Activated B cell treated with CpG ODN at 0.5 μM for 24 hours (primary cell): ENCODE measurements around the gene ITGAE. TPM values are rescaled to one million over a fixed set of nuclear protein-coding genes. Genes with fewer than 3 reads are reported as not detected.

Source experiments
- ATAC-seq: fragments of 200-7000 bp; cut with Tn5 transposase; one replicate; pipeline ENCODE4 v1.10.0; 2021; ENCODE audit warnings: low read depth, mild to moderate bottlenecking, moderate library complexity
- CTCF ChIA-PET: fragments of 350-600 bp; sonication (Branson Sonifier 250); formaldehyde crosslinking; loops from one replicate; lab custom pipeline; 2021; ENCODE audit warnings: antibody characterized with exemption; lab: Charles Lee
- POLR2A ChIA-PET: fragments of 350-600 bp; sonication (Branson Sonifier 250); formaldehyde crosslinking; loops from one replicate; lab custom pipeline; 2021; ENCODE audit warnings: antibody characterized with exemption; lab: Charles Lee
- DNase-seq: peaks from one replicate; pipeline ENCODE4 v3.0.0; 2022
- H3K27ac Mint-ChIP-seq: one replicate; pipeline ENCODE4 v1.8.0; 2020; ENCODE audit warnings: mixed read lengths
- H3K27me3 Mint-ChIP-seq: one replicate; pipeline ENCODE4 v1.8.0; 2021; ENCODE audit warnings: mixed read lengths
- H3K36me3 Mint-ChIP-seq: one replicate; pipeline ENCODE4 v1.8.0; 2021; ENCODE audit warnings: low read depth, mixed read lengths
- H3K4me1 Mint-ChIP-seq: one replicate; pipeline ENCODE4 v1.8.0; 2021; ENCODE audit warnings: mixed read lengths
- H3K4me3 Mint-ChIP-seq: one replicate; pipeline ENCODE4 v1.8.0; 2020; ENCODE audit warnings: mild to moderate bottlenecking, mixed read lengths
- H3K9me3 Mint-ChIP-seq: one replicate; pipeline ENCODE4 v1.8.0; 2020; ENCODE audit warnings: mixed read lengths
- CTCF ChIP-seq: fragments of 200-600 bp; IDR thresholded peaks from one replicate; pipeline ENCODE4 v1.8.0; 2022; ENCODE audit warnings: antibody characterized with exemption, mild to moderate bottlenecking
- intact Hi-C: fragments of 100-400 bp; cut with micrococcal nuclease; formaldehyde crosslinking; loops from one replicate; pipeline ENCODE4 v1.15.1; 2024
- total RNA-seq: library from RNA; stranded (reverse); gene quantifications from 2 replicates; pipeline ENCODE4 v1.2.3, GENCODE V29; 2022

Gene ITGAE
- total RNA-seq, 1 donor from 2014 or later: 45.3 TPM

GRCh38 chr17:3805581-3805980 is 4.6 kb upstream of the ITGAE start:
- H3K4me3 Mint-ChIP-seq: no peak overlapping the region
- no peaks in the 10 kb centered on the region for H3K27me3 Mint-ChIP-seq
- no peaks in the 10 kb centered on the region for H3K9me3 Mint-ChIP-seq
- ATAC-seq: no peak
- peak overlapping the region; percentile 86 for H3K27ac Mint-ChIP-seq
- CTCF ChIA-PET: interaction anchor here (2.1 kb wide), 1 partner anchor 68 kb away, joined by 13 read pairs; no protein-coding TSS in a partner anchor
- intact Hi-C loops: loop anchor here (2.0 kb wide), 1 partner anchor 13 kb away; no protein-coding TSS in a partner anchor
- peaks cover 34% of the 10 kb centered on the region for H3K36me3 Mint-ChIP-seq
- DNase-seq: no peak
- peaks cover 45% of the 10 kb centered on the region for H3K4me1 Mint-ChIP-seq
- POLR2A ChIA-PET: interaction anchor here (0.5 to 0.6 kb wide), 2 partner anchors 94 to 183 kb away, joined by 5 to 9 read pairs; no protein-coding TSS in a partner anchor
- TF ChIP-seq CTCF: no peak

GRCh38 chr17:3804503-3804931 is 3.5 kb upstream of the ITGAE start:
- peak; percentile 92 for ATAC-seq
- CTCF ChIA-PET: interaction anchor here (2.1 kb wide), 1 partner anchor 67 kb away, joined by 13 read pairs; no protein-coding TSS in a partner anchor
- POLR2A ChIA-PET: interaction anchor here (0.5 to 1.7 kb wide), 9 partner anchors 8 to 121 kb away, joined by 3 to 14 read pairs (median 5); no protein-coding TSS in a partner anchor

DNA sequence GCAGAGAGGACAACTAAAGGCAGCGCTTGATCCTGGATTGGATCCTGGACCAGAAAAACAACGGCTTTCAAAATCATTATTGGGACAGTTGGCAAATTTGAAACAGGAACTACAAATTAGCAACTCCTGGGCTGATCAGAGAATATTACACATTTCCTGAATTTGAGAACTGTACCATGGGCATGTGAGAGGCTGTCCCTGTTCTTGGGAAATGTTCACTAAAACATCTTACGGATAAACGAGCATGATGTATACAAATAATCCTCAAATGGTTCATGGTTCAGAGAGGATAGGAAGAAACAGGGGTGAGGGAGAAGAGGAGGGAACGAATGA is 2.3 kb upstream of the ITGAE start:
- CTCF ChIA-PET: interaction anchor here (2.1 kb wide), 1 partner anchor 66 kb away, joined by 13 read pairs; no protein-coding TSS in a partner anchor

More at GRCh38 chr17:3804503-3804931, 3.5 kb upstream of the ITGAE start:
- intact Hi-C loops: loop anchor here (1.0 to 2.0 kb wide), 2 partner anchors 8 to 14 kb away; no protein-coding TSS in a partner anchor
- Mint-ChIP-seq H3K27me3 (no peaks in the 10 kb centered on the region), H3K9me3 (no peaks in the 10 kb centered on the region), H3K36me3 (peaks cover 28% of the 10 kb centered on the region), H3K4me3 (peak overlapping the region; percentile 69), H3K27ac (peak overlapping the region; percentile 86), H3K4me1 (peaks cover 45% of the 10 kb centered on the region)
- no peak for TF ChIP-seq CTCF
- no peak for DNase-seq

DNA sequence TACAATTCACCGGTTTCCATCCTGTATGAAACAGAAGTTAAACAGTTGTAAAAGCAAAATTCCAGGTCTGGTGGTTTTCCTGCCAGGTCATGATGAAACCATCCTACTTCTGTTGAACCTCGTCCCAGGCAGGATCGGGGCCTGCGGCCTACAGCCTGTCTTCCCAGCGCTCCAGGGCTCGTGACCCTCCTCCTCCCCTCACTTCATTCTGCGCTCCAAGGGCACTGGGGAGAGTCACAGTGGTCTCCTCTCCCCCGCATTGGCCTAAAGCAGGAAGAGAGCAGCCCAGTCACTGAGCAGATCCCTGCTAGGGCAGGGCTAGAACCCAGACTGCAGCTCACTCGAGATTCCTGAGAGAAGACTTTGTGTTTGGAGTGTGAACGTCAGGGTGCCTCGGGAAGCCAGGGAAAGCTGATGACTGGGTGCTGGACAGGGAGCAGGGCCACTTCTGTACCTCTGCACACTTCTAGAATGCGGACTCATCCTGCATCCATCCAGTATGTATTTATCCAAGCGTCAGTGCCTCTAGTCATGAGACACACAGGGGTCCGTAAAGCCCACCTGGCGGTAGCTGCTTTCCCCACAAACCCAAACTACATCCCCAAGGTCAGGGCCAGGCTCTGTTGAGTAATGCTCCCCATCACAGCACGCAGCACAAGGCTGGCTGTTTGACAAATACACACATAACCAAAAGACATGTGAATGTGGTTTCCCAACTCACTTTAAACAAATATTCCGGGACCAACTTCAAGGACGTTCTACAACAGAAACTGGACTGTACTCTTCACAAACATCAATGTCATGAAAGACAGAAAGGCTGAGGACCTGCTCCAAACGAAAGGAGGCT is 1.7 kb upstream of the ITGAE start:
- DNase-seq: no peak
- no peak for TF ChIP-seq CTCF
- Mint-ChIP-seq H3K27me3 (no peaks in the 10 kb centered on the region), H3K36me3 (peaks cover 16% of the 10 kb centered on the region), H3K9me3 (no peaks in the 10 kb centered on the region), H3K27ac (peak overlapping the region; percentile 57), H3K4me3 (no peak overlapping the region), H3K4me1 (peaks cover 54% of the 10 kb centered on the region)
- ChIA-PET CTCF (no interaction called here), POLR2A (no interaction called here)
- intact Hi-C loops: no loop called here
- no peak for ATAC-seq

More for the DNA sequence above, 2.3 kb upstream of the ITGAE start:
- Mint-ChIP-seq H3K4me3 (no peak overlapping the region), H3K9me3 (no peaks in the 10 kb centered on the region), H3K27ac (peak overlapping the region; percentile 57), H3K27me3 (no peaks in the 10 kb centered on the region), H3K36me3 (peaks cover 22% of the 10 kb centered on the region), H3K4me1 (peaks cover 51% of the 10 kb centered on the region)
- ATAC-seq (no peak), DNase-seq (no peak)
- POLR2A ChIA-PET: interaction anchor here (1.1 to 1.7 kb wide), 3 partner anchors 15 to 109 kb away, joined by 3 to 5 read pairs (median 4); no protein-coding TSS in a partner anchor
- intact Hi-C loops: no loop called here
- no peak for TF ChIP-seq CTCF

GRCh38 chr17:3801792-3802191 is 804 bp upstream of the ITGAE start:
- DNase-seq: no peak
- intact Hi-C loops: no loop called here
- ChIA-PET POLR2A (interaction anchor here (1.0 kb wide), 1 partner anchor 342 kb away, joined by 3 read pairs; the partner anchor contains the start of genes CYB5D2 and ZZEF1), CTCF (interaction anchor here (0.5 to 1.0 kb wide), 2 partner anchors 26 to 132 kb away, joined by 3 read pairs; no protein-coding TSS in a partner anchor)
- Mint-ChIP-seq H3K9me3 (no peaks in the 10 kb centered on the region), H3K27ac (no peak overlapping the region), H3K27me3 (no peaks in the 10 kb centered on the region), H3K4me3 (no peak overlapping the region), H3K36me3 (peaks cover 8% of the 10 kb centered on the region), H3K4me1 (peaks cover 61% of the 10 kb centered on the region)
- no peak for TF ChIP-seq CTCF
- no peak for ATAC-seq
